G401 (cell line): ENCODE measurements around the gene CRY1. TPM values are rescaled to one million over a fixed set of nuclear protein-coding genes. Genes with fewer than 3 reads are reported as not detected.
"Not testable (repeated sequence)": the region's sequence is repeated elsewhere in the genome, so short reads cannot be mapped to it uniquely, and the experiment has no call there.

Source experiments
- DNase-seq: peaks from one replicate; pipeline ENCODE4 v3.0.0-alpha.2; 2015; ENCODE audit warnings: low spot score
- in situ Hi-C: cut with HindIII; loops from 2 replicates; pipeline ENCODE4 v1.10.0; 2016; ENCODE audit warnings: low sequenced_read_pairs, mixed read lengths
- total RNA-seq: library from RNA; depleted of rRNA; stranded (reverse); fragments of >200 nt; shearing (Covaris generic); gene quantifications from 2 replicates; pipeline ENCODE4 v1.2.3, GENCODE V29; 2014

CRY1 gene
- total RNA-seq, 1 experiment from 2014 or later, result 152 TPM

- in situ Hi-C loops, result not testable (repeated sequence)
Measured at GRCh38 chr12:107026356-107026755, 67.0 kb downstream of the CRY1 start.

GRCh38 chr12:107025671-107026070 lies 67.7 kb downstream of the CRY1 start:
- DNase-seq, result no peak
- in situ Hi-C loops, result no loop called here

More at GRCh38 chr12:107026356-107026755, 67.0 kb downstream of the CRY1 start:
- DNase-seq, result not testable (repeated sequence)

- no peak for DNase-seq
- in situ Hi-C loops, result no loop called here
Measured at GRCh38 chr12:107019546-107019945, 73.8 kb downstream of the CRY1 start.

GRCh38 chr12:107017042-107017441 lies 76.3 kb downstream of the CRY1 start:
- in situ Hi-C loops, result no loop called here
- no peak for DNase-seq

GRCh38 chr12:107014055-107014454 lies 79.3 kb downstream of the CRY1 start:
- peak; percentile 62 for DNase-seq
- in situ Hi-C loops, result no loop called here

GRCh38 chr12:107012736-107013425 lies 80.5 kb downstream of the CRY1 start:
- in situ Hi-C loops, result no loop called here
- DNase-seq, result no peak

- in situ Hi-C loops, result no loop called here
- DNase-seq, result no peak
Measured at GRCh38 chr12:107011519-107011918, 81.8 kb downstream of the CRY1 start.

- in situ Hi-C loops, result no loop called here
- no peak for DNase-seq
Measured at GRCh38 chr12:107007411-107007810, 85.9 kb downstream of the CRY1 start.

GRCh38 chr12:107002665-107003064 lies 90.7 kb downstream of the CRY1 start:
- in situ Hi-C loops, DNase-seq: not testable (repeated sequence)

- peak; percentile 76 for DNase-seq
- in situ Hi-C loops, result no loop called here
Measured at GRCh38 chr12:106999446-106999845, 93.9 kb downstream of the CRY1 start.

GRCh38 chr12:106997916-106998315 lies 95.4 kb downstream of the CRY1 start:
- DNase-seq, result no peak
- in situ Hi-C loops, result no loop called here

GRCh38 chr12:106996102-106996501 lies 97.2 kb downstream of the CRY1 start:
- in situ Hi-C loops, DNase-seq: not testable (repeated sequence)

- DNase-seq, result no peak
- in situ Hi-C loops, result no loop called here
Measured at GRCh38 chr12:106994579-106995220, 98.6 kb downstream of the CRY1 start.

- DNase-seq, result no peak
- in situ Hi-C loops, result no loop called here
Measured at GRCh38 chr12:106987846-106988245, 105.5 kb downstream of the CRY1 start.

GRCh38 chr12:106986625-106987389 lies 106.5 kb downstream of the CRY1 start, which contains the start of gene MTERF2:
Gene MTERF2 (minus strand): TSS chr12:106987146. CDS start chr12:106978714, 8,432 bp downstream.
- in situ Hi-C loops, result no loop called here
- DNase-seq, result peak; percentile 99

GRCh38 chr12:106986135-106986534 lies 107.2 kb downstream of the CRY1 start:
- in situ Hi-C loops, result no loop called here
- DNase-seq, result peak; percentile 22

GRCh38 chr12:106985479-106985878 lies 107.9 kb downstream of the CRY1 start:
- in situ Hi-C loops, result no loop called here

GRCh38 chr12:106984588-106985137 lies 108.7 kb downstream of the CRY1 start:
- in situ Hi-C loops, result no loop called here

More at GRCh38 chr12:106985479-106985878, 107.9 kb downstream of the CRY1 start:
- peak; percentile 50 for DNase-seq

GRCh38 chr12:106982229-106982628 lies 111.1 kb downstream of the CRY1 start:
- DNase-seq, result no peak
- in situ Hi-C loops, result no loop called here

More at GRCh38 chr12:106984588-106985137, 108.7 kb downstream of the CRY1 start:
- no peak for DNase-seq
